Measurements from ENCODE around the gene KHK. TPM values are rescaled to one million over a fixed set of nuclear protein-coding genes. Genes with fewer than 3 reads are reported as not detected.

KHK gene
- 1.1 TPM in 1 of 2 replicates, not detected in the other for total RNA-seq

DNA sequence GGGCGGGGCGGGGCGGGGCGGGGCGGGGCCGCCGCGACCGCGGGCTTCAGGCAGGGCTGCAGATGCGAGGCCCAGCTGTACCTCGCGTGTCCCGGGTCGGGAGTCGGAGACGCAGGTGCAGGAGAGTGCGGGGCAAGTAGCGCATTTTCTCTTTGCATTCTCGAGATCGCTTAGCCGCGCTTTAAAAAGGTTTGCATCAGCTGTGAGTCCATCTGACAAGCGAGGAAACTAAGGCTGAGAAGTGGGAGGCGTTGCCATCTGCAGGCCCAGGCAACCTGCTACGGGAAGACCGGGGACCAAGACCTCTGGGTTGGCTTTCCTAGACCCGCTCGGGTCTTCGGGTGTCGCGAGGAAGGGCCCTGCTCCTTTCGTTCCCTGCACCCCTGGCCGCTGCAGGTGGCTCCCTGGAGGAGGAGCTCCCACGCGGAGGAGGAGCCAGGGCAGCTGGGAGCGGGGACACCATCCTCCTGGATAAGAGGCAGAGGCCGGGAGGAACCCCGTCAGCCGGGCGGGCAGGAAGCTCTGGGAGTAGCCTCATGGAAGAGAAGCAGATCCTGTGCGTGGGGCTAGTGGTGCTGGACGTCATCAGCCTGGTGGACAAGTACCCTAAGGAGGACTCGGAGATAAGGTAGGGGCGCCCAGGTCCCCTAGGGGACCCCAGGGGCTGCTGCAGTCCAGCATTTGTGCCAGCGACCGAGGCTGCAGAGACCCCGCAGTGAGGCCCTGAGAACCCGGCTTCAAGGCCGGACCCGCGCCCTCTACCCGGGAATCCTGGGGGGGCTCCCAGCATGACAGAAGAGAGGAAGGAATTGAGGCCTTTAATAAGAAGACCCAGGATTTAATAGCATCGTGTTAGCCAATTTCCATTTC lies at the start of gene KHK:
Gene KHK (plus strand): TSS at position 49 of the 870 bp plus-strand sequence. CDS start 488 bp downstream, at position 537.

GRCh38 chr2:27050996-27051901 lies 35.3 kb upstream of the KHK start, which contains the start of gene AGBL5:
TSS of gene AGBL5 (plus strand) at chr2:27051668. CDS start at chr2:27052959, 1,291 bp downstream.

DNA sequence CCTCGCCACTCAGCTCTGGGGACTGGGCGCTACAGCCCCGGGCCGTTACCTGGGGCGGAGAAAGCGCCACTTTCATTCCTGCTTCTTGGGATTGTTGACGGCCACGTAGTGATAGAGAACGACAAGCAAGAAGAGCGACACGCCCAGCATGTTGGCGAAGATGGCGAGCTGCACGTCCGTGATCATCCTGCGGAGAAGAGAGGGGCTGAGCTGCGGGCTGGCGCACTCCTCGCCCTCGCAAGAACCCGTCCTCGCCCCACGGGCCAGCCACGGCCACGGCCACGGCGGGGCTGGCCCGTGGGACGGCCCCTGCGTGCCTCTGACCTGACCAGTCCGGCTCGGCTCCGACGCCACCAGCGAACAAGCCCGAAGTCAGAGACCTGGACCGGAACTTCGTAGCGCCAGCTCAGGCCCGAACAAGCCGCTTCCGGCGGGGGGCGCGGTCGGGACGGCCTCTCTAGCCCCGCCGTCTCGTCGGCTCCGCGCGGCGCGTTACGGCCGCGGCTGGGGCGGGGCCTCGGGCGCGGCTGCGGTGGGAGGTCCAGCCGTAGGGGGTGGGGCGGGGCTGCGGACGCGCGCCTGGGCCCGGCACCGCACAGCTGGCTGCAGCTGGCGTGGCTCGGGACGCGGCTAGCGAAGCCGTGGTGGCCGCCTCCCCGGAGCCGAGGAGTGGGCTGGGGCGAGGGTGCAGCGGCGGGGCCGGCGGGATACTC lies 15.1 kb upstream of the KHK start, which contains the start of gene OST4:
Gene OST4 (minus strand): TSS at position 378 of the 713 bp plus-strand sequence.

DNA sequence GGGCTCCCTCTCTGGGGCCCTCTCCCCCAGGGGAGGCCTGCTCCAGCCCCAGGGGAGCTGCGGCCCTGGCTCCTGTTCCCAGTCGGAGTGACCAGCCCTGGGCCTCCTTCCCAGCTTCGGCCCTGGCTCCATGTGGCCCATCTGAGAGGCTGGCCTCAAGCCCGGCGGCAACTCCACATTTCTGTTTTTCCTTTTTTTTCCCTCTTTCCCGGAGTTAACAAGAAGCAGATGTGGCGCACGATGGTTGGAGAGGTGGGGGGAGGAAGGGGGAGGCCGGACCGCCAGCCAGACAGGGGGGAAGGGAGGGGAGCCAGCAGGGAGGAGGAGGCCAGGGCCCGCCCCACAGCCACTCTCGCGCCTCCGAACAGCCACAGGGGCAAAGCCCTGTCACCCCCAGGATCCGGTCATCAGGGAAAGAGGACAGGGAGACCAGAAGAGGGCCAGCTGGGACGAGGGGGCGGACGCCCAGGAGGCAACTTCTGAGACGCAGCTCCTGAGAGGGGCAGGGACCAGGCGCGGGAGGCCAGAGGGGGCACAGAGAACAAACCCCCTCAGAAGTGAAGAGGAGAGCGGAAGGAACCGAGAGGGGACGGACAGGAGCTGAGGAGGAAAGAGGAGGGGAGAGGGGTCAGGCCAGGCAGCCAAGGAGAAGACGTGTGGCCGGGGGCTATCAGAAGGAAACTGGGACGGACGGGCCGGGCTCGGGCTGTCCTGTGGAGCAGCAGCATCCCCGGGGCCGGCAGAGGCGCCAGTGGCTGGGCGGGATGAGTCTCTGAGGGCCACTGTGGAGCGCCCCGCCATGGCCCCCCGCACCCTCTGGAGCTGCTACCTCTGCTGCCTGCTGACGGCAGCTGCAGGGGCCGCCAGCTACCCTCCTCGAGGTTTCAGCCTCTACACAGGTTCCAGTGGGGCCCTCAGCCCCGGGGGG lies 8.0 kb upstream of the KHK start, which contains the start of gene EMILIN1:
Gene EMILIN1 (plus strand): TSS at position 349 of the 928 bp plus-strand sequence. CDS start 451 bp downstream, at position 800.

GRCh38 chr2:27118525-27119329 lies 32.2 kb downstream of the KHK start, which contains the start of gene CGREF1:
TSS of gene CGREF1 (minus strand) at chr2:27119128. CDS start at chr2:27104366, 14,762 bp downstream.

DNA sequence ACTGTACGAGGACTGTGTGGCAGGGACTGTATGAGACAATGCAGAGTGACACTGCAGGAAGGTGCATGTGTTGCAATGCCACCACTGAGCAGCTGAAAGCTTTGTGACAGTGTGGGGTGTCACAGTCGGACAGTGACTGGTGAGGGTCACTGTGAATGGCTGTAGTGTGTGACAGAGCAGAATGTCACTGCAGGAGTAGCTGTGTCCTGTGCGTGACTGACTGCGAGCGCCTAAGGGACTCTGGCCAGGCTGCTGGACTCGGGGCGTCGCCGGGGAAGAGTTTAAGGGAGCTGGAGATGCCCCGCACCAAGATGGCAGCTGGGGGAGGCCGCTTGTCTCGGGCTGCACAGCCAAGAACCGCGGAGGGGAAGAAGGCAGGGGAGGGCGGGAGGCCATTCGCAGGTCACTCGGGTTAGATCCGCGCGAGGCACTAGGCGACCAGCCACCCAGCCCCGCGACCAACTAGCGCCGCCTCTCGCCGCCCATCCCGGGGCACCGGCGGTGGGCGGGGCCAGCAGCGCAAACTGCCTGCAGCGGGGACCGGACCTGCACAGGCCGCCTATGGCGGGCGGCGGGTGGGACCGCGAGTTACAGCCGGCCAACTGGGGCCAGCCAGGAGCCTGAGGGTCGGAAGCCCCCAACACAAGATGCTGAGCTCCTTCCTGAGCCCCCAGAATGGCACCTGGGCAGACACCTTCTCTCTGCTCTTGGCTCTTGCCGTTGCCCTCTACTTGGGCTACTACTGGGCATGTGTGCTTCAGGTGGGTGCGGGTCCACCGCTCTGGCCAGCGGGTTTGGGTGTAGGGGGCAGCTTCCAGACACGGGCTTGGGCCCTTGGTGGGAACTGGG lies 37.0 kb downstream of the KHK start, which contains the start of gene ABHD1:
Gene ABHD1 (plus strand): TSS at position 514 of the 849 bp plus-strand sequence. CDS start 134 bp downstream, at position 648.

DNA sequence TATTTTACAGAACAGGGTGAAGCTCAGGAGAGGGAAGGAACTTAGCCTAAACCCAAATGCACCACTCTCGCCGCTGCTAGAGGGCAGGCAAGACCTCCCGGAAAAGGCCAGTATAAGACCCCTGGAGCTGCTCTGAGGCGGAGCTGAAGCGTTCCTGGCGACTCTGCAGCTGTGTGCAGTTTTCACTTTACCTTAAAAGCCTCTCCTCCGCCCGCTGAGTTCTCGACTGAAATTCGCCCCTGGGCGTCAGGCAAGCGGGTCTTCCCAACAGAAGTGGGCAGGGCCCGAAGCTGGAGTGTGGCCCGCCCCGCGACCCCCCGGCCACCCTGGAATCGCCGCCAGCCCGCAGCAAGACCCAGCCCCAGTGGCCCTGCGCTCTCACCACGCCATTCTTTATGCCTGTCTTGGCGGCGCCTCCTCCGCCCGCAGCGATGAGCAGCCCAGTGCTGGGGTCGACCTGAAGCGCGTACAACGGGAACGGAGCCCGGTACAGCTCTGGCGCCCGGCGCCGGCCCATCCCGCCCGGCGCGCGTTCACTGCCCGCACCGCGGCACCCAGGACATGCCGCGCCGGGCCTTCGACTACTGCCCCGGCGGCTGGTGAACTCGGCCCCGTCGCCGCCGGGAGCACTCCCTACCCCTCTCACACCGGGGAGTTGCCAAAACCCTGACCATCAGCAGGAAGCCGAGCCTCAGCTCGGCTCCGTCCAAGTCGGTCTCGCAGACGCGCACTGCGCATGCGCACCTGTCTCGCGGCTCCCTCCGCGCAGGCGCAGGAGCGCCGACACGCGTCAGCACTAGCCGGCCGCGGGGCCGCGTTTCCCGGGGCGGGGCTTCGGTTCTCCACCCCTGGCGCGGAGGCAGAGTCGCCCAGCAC lies 47.6 kb downstream of the KHK start, which contains the start of gene PREB:
Gene PREB (minus strand): TSS at position 732 of the 876 bp plus-strand sequence. CDS start 215 bp downstream, at position 517.

DNA sequence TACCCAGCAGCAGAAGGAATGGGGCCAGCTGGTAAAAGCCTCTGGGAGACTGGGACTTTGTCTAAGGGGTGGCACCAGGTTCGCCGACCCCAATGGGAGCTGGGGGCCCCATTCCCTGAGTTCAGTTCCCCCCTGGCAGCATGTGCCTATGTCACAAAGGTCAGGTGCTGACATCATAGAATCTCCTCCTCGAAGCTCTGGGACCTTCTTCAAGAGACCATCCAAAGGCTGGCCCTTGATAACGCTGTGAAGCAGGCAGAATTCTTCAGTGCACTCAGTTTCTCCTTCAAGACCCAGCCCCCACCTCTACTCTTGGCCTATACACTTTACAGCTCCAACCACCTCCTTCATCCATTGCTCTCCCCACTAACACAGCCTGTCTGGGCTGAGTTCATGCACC lies 52.7 kb downstream of the KHK start, which contains the start of gene PRR30:
Gene PRR30 (minus strand): TSS at position 101 of the 400 bp plus-strand sequence. CDS start 1,081 bp downstream, outside the sequence.

GRCh38 chr2:27148801-27149439 lies 62.3 kb downstream of the KHK start, which contains the start of gene TCF23:
TSS of gene TCF23 (plus strand) at chr2:27149004. CDS start at chr2:27149134, 130 bp downstream.

Other genes with a start within 250 kb of the KHK start
- not detected in 2 replicates for gene DPYSL5, start 238.6 kb upstream of the KHK start, total RNA-seq
- 9.9 and 14.4 TPM in 2 replicates for gene MAPRE3, start 116.1 kb upstream of the KHK start, total RNA-seq
- 49.5 and 65.0 TPM in 2 replicates for gene TMEM214, start 53.8 kb upstream of the KHK start, total RNA-seq
- 10.2 and 12.7 TPM in 2 replicates for gene AGBL5, start 35.1 kb upstream of the KHK start, total RNA-seq
- 215 and 321 TPM in 2 replicates for gene OST4, start 15.1 kb upstream of the KHK start, total RNA-seq
- gene EMILIN1, start 8.2 kb upstream of the KHK start, total RNA-seq = 661 and 781 TPM in 2 replicates
- 9.6 and 12.3 TPM in 2 replicates for gene CGREF1, start 32.4 kb downstream of the KHK start, total RNA-seq
- 0.06 TPM in 1 of 2 replicates, not detected in the other for gene ABHD1, start 37.0 kb downstream of the KHK start, total RNA-seq
- gene PREB, start 47.9 kb downstream of the KHK start, total RNA-seq = 54.4 and 60.6 TPM in 2 replicates
- not detected in 2 replicates for gene PRR30, start 52.6 kb downstream of the KHK start, total RNA-seq
- 0.10 and 0.44 TPM in 2 replicates for gene TCF23, start 62.2 kb downstream of the KHK start, total RNA-seq
- 157 and 193 TPM in 2 replicates for gene ATRAID, start 125.3 kb downstream of the KHK start, total RNA-seq
- 12.2 and 13.5 TPM in 2 replicates for gene SLC5A6, start 125.5 kb downstream of the KHK start, total RNA-seq
- gene CAD, start 130.6 kb downstream of the KHK start, total RNA-seq = 27.5 and 30.3 TPM in 2 replicates
- 0.06 and 0.10 TPM in 2 replicates for gene SLC30A3, start 176.3 kb downstream of the KHK start, total RNA-seq
- gene DNAJC5G, start 188.7 kb downstream of the KHK start, total RNA-seq = not detected in 2 replicates
- gene TRIM54, start 195.7 kb downstream of the KHK start, total RNA-seq = not detected in 2 replicates
- 1.1 and 1.2 TPM in 2 replicates for gene UCN, start 221.7 kb downstream of the KHK start, total RNA-seq
- gene MPV17, start 236.3 kb downstream of the KHK start, total RNA-seq = 123 and 139 TPM in 2 replicates